AG04450 (cell line): ENCODE data around the gene ARHGAP26. TPM values are rescaled to one million over a fixed set of nuclear protein-coding genes. Genes with fewer than 3 reads are reported as not detected.

Source experiments
- CTCF ChIA-PET: fragments of 300-600, 350-600 bp; formaldehyde crosslinking; extraction: SDS; loops from one replicate; lab custom pipeline; 2022; ENCODE audit warnings: antibody characterized with exemption, inconsistent platforms; lab: Charles Lee
- POLR2A ChIA-PET: fragments of 350-600 bp; formaldehyde crosslinking; extraction: SDS; loops from one replicate; lab custom pipeline; 2021; ENCODE audit warnings: antibody characterized with exemption, inconsistent platforms; lab: Yijun Ruan, JAX
- DNase-seq: peaks from one replicate; pipeline ENCODE4 v3.0.0-alpha.2; 2011; ENCODE audit warnings: low read depth, low spot score
- H3K27ac ChIP-seq: one replicate; pipeline ENCODE4 v1.5.1; 2012; ENCODE audit warnings: low read depth, low read length, control low read depth
- H3K27me3 ChIP-seq: one replicate; pipeline ENCODE4 v1.6.0; 2012; ENCODE audit warnings: low read length; ENCODE audit not compliant: control insufficient read depth, insufficient read depth
- H3K4me3 ChIP-seq: 2 replicates; pipeline ENCODE4 v1.5.1; 2011; ENCODE audit warnings: mild to moderate bottlenecking, low read depth, low read length, control low read depth
- H3K9me3 ChIP-seq: 2 replicates; pipeline ENCODE4 v1.5.1; 2012; ENCODE audit warnings: low read length; ENCODE audit not compliant: control insufficient read depth, insufficient read depth
- polyA plus RNA-seq: library from polyadenylated mRNA; depleted of rRNA; stranded (reverse); fragments of >200 nt; gene quantifications from 2 replicates; pipeline ENCODE4 v1.2.3, GENCODE V29; 2011
- TF ChIP-seq, protein P1 (sequence below): IDR thresholded peaks from 2 replicates; pipeline ENCODE4 v1.5.1; 2011; ENCODE audit warnings: low read depth, low read length, control low read depth, inconsistent platforms

The ARHGAP26 gene
- polyA plus RNA-seq, 1 experiment, result 0.56 TPM

DNA sequence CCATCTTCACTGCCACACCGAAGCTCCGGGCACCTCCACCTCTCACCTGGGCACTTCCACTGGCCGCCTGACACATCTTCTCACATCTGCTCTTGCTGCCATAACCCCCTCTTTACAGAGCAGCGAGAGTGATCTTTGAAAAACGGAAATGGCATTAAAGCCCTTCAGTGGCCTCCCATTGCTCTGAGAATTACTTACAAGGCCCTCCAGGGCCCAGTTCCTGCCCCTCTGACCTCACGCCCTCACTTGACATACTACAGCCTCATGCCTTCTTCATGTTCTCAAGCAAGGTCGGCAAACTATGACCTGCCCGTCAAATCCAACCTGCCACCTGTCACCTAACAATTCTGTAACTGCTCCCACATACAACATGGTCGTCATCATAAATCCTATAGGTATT, 446.0 kb downstream of the ARHGAP26 start:
- no peak overlapping the region for H3K4me3 ChIP-seq
- no peaks in the 10 kb centered on the region for H3K9me3 ChIP-seq
- POLR2A ChIA-PET, result no interaction called here
- no peak for DNase-seq
- H3K27ac ChIP-seq, result no peak overlapping the region
- TF ChIP-seq, protein P1, sequence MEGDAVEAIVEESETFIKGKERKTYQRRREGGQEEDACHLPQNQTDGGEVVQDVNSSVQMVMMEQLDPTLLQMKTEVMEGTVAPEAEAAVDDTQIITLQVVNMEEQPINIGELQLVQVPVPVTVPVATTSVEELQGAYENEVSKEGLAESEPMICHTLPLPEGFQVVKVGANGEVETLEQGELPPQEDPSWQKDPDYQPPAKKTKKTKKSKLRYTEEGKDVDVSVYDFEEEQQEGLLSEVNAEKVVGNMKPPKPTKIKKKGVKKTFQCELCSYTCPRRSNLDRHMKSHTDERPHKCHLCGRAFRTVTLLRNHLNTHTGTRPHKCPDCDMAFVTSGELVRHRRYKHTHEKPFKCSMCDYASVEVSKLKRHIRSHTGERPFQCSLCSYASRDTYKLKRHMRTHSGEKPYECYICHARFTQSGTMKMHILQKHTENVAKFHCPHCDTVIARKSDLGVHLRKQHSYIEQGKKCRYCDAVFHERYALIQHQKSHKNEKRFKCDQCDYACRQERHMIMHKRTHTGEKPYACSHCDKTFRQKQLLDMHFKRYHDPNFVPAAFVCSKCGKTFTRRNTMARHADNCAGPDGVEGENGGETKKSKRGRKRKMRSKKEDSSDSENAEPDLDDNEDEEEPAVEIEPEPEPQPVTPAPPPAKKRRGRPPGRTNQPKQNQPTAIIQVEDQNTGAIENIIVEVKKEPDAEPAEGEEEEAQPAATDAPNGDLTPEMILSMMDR, result no peak
- CTCF ChIA-PET, result no interaction called here
- H3K27me3 ChIP-seq, result no peaks in the 10 kb centered on the region

DNA sequence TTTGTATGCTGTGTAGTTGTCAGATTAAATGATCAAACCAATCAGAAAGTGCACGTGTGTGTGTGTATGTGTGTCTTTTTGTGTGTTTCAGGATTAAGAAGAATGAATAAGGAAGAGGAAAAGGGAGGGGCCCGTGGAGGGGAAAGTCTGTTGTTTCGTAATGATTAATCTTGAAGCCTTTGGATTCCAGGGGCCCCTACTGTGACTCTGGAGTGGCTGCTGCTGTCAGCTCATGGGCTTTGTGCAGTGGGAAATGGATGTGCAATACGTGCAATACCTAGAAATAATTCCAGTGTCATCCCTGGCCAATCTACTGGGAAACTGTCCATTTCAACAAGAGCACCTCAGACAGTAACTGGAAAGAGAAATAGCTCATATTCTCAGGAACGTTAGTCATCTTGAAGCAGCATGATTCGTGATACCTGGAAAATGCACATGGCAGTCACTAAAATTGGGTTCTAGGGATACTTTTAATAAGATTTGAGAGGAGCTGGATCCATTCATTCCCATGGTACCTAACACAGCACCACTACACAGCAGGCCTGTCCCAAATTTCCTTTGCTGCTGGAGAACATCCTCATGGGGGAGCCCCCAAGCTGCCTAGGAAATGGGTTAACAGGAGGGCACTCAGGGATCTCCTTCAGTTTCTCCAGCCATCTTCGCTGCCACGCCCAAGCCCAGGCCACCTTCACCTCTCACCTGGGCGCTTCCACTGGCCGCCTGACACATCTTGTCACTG, 447.1 kb downstream of the ARHGAP26 start:
- no peak for DNase-seq
- POLR2A ChIA-PET, result no interaction called here

DNA sequence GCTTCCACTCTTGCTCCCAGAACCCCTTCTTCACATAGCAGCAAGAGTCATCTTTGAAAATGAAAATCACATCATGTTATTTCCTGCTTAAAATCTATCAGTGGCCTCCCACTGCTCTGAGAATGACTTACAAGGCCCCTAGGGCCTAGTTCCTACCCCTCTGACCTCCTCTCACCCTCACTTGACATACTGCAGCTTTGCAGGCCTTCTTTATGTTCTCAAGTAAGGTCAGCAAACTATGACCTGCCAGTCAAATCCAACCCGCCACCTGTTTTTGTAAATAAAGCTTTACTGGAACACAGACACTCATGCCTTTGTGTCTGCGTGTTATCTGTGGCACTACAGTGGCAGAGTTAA, 447.6 kb downstream of the ARHGAP26 start:
- H3K27ac ChIP-seq, result no peak overlapping the region
- no peaks in the 10 kb centered on the region for H3K9me3 ChIP-seq
- ChIA-PET CTCF (no interaction called here), POLR2A (no interaction called here)
- no peak overlapping the region for H3K4me3 ChIP-seq
- DNase-seq, result no peak
- no peaks in the 10 kb centered on the region for H3K27me3 ChIP-seq
- TF ChIP-seq, protein P1, result no peak

More for the DNA sequence above, 447.1 kb downstream of the ARHGAP26 start:
- no peaks in the 10 kb centered on the region for H3K9me3 ChIP-seq
- no peak overlapping the region for H3K27ac ChIP-seq
- no peak overlapping the region for H3K4me3 ChIP-seq
- CTCF ChIA-PET, result no interaction called here
- TF ChIP-seq, protein P1, result no peak
- H3K27me3 ChIP-seq, result no peaks in the 10 kb centered on the region

DNA sequence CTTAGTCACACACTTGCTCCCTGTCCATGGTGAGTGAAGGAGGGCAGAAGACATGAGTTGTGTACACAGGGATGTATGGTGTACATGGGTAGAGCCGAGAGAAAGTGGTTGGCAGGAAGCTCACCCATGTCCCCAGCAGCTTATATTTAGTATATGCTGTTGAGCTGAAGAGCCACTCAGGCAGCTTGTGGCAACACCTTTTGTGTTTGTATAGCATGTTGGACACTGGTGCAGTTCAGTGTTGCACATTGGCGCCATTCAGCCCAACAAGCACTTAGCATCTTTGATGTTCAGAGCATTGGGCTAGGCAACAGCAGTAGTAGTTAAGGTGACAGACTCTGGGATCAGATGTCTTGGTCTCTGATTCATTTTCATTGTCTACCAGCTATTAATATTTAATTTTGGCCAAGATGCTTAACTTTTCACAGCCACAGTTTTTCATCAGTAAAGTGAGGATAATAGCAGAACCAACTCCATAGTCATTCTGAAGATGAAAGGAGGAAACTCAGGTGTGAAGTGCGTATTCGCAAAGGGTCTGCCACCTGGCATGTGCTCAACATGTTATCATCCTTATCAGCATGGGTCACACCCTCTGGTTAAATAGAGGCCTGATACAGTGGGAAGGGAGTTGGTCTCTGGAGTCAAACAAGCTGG, 448.5 kb downstream of the ARHGAP26 start:
- no peak overlapping the region for H3K27ac ChIP-seq
- ChIA-PET CTCF (interaction anchor here (0.5 to 0.7 kb wide), 3 partner anchors 9 to 78 kb away, joined by 3 to 8 read pairs (median 3); no protein-coding TSS in a partner anchor), POLR2A (no interaction called here)
- no peak overlapping the region for H3K4me3 ChIP-seq
- no peaks in the 10 kb centered on the region for H3K9me3 ChIP-seq
- no peak for DNase-seq
- TF ChIP-seq, protein P1, result no peak
- H3K27me3 ChIP-seq, result no peaks in the 10 kb centered on the region

DNA sequence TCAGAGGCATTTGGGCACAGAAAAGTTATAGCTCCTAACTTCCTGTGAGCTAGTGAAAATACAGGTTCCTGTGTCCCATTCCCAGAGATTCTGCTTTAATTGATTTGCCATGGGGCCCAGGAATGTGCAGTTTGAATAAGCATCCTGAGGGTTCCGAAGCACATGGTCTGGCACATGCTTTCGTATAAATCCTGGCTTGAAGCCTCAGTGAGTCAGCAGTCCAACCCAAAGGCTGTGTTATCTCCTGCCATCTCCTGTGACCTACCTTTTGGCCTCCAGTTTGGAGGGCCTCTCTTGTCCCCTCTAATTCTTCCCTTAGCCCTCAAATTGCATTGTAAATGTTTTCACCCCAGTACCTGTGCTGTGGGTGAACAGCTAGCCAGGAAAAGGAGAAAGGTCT, 449.5 kb downstream of the ARHGAP26 start:
- no peak overlapping the region for H3K27ac ChIP-seq
- H3K9me3 ChIP-seq, result no peaks in the 10 kb centered on the region
- TF ChIP-seq, protein P1, result no peak
- no peak overlapping the region for H3K4me3 ChIP-seq
- no peak for DNase-seq
- H3K27me3 ChIP-seq, result no peaks in the 10 kb centered on the region
- CTCF ChIA-PET, result no interaction called here
- POLR2A ChIA-PET, result no interaction called here
